Central memory CD8-positive, alpha-beta T cell (primary cell): ENCODE measurements around the gene CTNNA3.
"Not testable (repeated sequence)": the region's sequence is repeated elsewhere in the genome, so short reads cannot be mapped to it uniquely, and the experiment has no call there.

Experiments
- ATAC-seq: fragments of 150-1000 bp; cut with Tn5 transposase; replicated peaks from 2 replicates; pipeline ENCODE4 v1.10.0; 2022; ENCODE audit warnings: mild to moderate bottlenecking, moderate FRiP score, moderate number of reproducible peaks; ENCODE audit not compliant: poor library complexity, severe bottlenecking; ENCODE audit errors: extremely low read depth
- DNase-seq, 2 donors: peaks; one replicate each; pipeline ENCODE4 v3.0.0; 2021; ENCODE audit warnings: low spot score in 2 of 2
- H3K27ac Mint-ChIP-seq: one replicate; pipeline ENCODE4 v1.8.0; 2022; ENCODE audit warnings: low read depth, mild to moderate bottlenecking, moderate library complexity, mixed read lengths
- H3K27me3 Mint-ChIP-seq: one replicate; pipeline ENCODE4 v1.8.0; 2022; ENCODE audit warnings: mixed read lengths
- H3K36me3 Mint-ChIP-seq: one replicate; pipeline ENCODE4 v1.8.0; 2022; ENCODE audit warnings: mild to moderate bottlenecking, moderate library complexity, mixed read lengths; ENCODE audit not compliant: insufficient read depth
- H3K4me1 Mint-ChIP-seq: one replicate; pipeline ENCODE4 v1.8.0; 2022; ENCODE audit warnings: mixed read lengths
- H3K4me3 Mint-ChIP-seq: one replicate; pipeline ENCODE4 v1.8.0; 2022; ENCODE audit warnings: mild to moderate bottlenecking, moderate library complexity, mixed read lengths
- H3K9me3 Mint-ChIP-seq: one replicate; pipeline ENCODE4 v1.8.0; 2022; ENCODE audit warnings: mixed read lengths

Gene CTNNA3

DNA sequence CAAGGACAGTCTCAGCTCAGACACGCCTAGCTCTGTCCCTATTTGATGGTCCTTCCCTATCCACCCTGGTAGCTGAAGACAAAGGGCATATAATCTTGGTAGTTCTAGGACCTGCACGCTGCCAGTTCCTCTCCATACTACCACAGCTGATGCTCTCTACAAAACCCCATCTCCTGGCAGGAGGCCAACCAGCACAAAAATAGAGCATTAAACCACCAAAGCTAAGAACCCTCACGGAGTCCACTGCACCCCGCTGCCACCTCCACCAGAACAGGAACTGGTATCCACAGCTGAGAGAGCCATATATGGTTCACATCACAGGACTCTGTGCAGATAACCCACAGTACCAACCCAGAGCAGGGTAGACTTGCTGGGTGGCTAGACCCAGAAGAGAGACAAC lies 470.8 kb downstream of the CTNNA3 start:
- H3K4me3 Mint-ChIP-seq: no peak overlapping the region

GRCh38 chr10:67224553-67224952 lies 471.4 kb downstream of the CTNNA3 start:
- H3K4me1 Mint-ChIP-seq: no peaks in the 10 kb centered on the region
- H3K36me3 Mint-ChIP-seq: no peaks in the 10 kb centered on the region
- H3K4me3 Mint-ChIP-seq: no peak overlapping the region
- no peak for ATAC-seq
- peaks cover 2% of the 10 kb centered on the region for H3K27me3 Mint-ChIP-seq
- no peak overlapping the region for H3K27ac Mint-ChIP-seq
- no peak for DNase-seq
- peaks cover 30% of the 10 kb centered on the region for H3K9me3 Mint-ChIP-seq

More for the DNA sequence above, 470.8 kb downstream of the CTNNA3 start:
- no peak overlapping the region for H3K27ac Mint-ChIP-seq
- H3K4me1 Mint-ChIP-seq: no peaks in the 10 kb centered on the region
- no peak for ATAC-seq
- no peak for DNase-seq
- H3K27me3 Mint-ChIP-seq: peaks cover 9% of the 10 kb centered on the region
- H3K36me3 Mint-ChIP-seq: no peaks in the 10 kb centered on the region
- H3K9me3 Mint-ChIP-seq: peaks cover 37% of the 10 kb centered on the region

GRCh38 chr10:67222934-67223333 lies 473.1 kb downstream of the CTNNA3 start:
- Mint-ChIP-seq H3K36me3 (no peaks in the 10 kb centered on the region), H3K27me3 (no peaks in the 10 kb centered on the region), H3K4me3 (no peak overlapping the region), H3K4me1 (no peaks in the 10 kb centered on the region), H3K27ac (no peak overlapping the region), H3K9me3 (peaks cover 29% of the 10 kb centered on the region)
- no peak for DNase-seq
- no peak for ATAC-seq

DNA sequence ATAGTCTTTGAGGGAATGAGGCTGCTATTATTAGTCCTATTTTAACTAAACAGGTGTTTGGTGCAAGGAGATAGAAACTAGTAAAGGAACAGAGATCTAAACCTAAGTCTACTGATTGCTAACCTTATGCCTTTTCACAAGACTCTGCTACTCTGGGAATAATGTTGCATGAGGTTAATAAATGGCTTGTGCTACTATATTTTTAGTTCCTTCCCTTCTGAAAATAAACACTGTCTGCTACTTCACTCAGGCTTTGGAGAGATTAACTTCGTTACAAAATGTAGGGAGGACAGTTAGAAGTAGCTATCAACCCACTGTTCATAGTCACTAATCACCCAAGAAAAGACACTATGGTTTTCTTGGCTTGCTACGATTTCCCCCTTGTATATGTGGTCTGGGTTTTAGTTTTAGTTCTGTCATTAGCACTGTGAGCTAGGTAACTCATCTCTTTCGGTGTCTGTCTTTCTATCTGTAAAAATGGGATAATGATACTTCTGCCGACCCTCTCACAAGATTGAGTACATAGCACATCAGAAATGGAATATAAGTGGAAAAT lies 474.0 kb downstream of the CTNNA3 start:
- H3K4me3 Mint-ChIP-seq: no peak overlapping the region
- H3K9me3 Mint-ChIP-seq: peaks cover 25% of the 10 kb centered on the region
- no peaks in the 10 kb centered on the region for H3K27me3 Mint-ChIP-seq
- no peak overlapping the region for H3K27ac Mint-ChIP-seq
- ATAC-seq (no peak), DNase-seq (no peak)
- H3K4me1 Mint-ChIP-seq: no peaks in the 10 kb centered on the region
- no peaks in the 10 kb centered on the region for H3K36me3 Mint-ChIP-seq

DNA sequence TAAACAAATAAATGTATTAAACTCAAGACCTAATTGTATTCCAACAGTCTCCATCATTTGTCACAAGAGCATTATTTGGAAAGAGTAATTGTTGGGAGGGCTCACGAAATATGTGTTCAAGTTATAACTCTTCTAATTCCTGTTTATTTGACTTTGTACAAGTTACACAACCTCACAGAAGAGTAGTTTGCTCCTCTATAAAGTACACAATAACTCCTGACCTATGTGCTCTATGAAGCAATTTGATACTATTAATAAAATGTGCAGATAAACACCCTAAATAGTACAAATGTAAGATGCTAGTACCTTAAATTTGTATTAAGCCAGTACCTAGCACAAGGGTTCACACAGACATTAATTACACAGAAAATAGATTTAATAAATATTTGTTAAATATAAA lies 484.3 kb downstream of the CTNNA3 start:
- no peak for ATAC-seq

DNA sequence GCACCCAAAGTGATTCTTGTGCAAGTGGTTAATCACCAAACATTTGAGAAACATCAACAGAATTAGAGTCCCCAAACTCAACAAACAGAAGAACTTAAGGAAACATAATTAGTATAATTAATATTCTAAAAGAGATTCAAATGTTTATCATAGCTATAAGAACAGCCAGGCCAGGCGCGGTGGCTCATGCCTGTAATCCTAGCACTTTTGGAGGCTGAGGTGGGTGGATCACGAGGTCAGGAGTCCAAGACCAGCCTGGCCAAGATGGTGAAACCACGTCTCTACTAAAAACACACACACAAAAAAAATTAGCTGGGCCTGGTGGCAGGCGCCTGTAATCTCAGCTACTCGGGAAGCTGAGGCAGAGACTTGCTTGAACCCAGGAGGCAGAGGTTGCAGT lies 488.1 kb downstream of the CTNNA3 start:
- H3K27me3 Mint-ChIP-seq, H3K4me1 Mint-ChIP-seq: not testable (repeated sequence)

More for the DNA sequence above, 484.3 kb downstream of the CTNNA3 start:
- Mint-ChIP-seq H3K4me3 (no peak overlapping the region), H3K4me1 (no peaks in the 10 kb centered on the region), H3K27me3 (no peaks in the 10 kb centered on the region), H3K9me3 (peaks cover 5% of the 10 kb centered on the region), H3K36me3 (no peaks in the 10 kb centered on the region), H3K27ac (no peak overlapping the region)
- no peak for DNase-seq

GRCh38 chr10:67200913-67201564 lies 495.0 kb downstream of the CTNNA3 start:
- Mint-ChIP-seq H3K36me3 (no peaks in the 10 kb centered on the region), H3K27ac (no peak overlapping the region), H3K4me1 (no peaks in the 10 kb centered on the region), H3K4me3 (no peak overlapping the region), H3K9me3 (peaks cover 16% of the 10 kb centered on the region), H3K27me3 (no peaks in the 10 kb centered on the region)
- ATAC-seq: no peak
- DNase-seq: no peak

More for the DNA sequence above, 488.1 kb downstream of the CTNNA3 start:
- not testable (repeated sequence) for H3K27ac Mint-ChIP-seq, H3K36me3 Mint-ChIP-seq, H3K4me3 Mint-ChIP-seq, DNase-seq, ATAC-seq
- peaks cover 20% of the 10 kb centered on the region for H3K9me3 Mint-ChIP-seq

- Mint-ChIP-seq H3K4me1 (no peaks in the 10 kb centered on the region), H3K36me3 (no peaks in the 10 kb centered on the region), H3K9me3 (no peaks in the 10 kb centered on the region), H3K27ac (no peak overlapping the region), H3K27me3 (no peaks in the 10 kb centered on the region), H3K4me3 (no peak overlapping the region)
- DNase-seq: no peak
- ATAC-seq: no peak
These were observed 520.6 kb downstream of the CTNNA3 start for GRCh38 chr10:67175354-67175753.

GRCh38 chr10:67173787-67174186 lies 522.2 kb downstream of the CTNNA3 start:
- ATAC-seq (no peak), DNase-seq (no peak)
- Mint-ChIP-seq H3K27me3 (no peaks in the 10 kb centered on the region), H3K27ac (no peak overlapping the region), H3K4me3 (no peak overlapping the region), H3K4me1 (no peaks in the 10 kb centered on the region), H3K9me3 (peaks cover 3% of the 10 kb centered on the region), H3K36me3 (no peaks in the 10 kb centered on the region)

GRCh38 chr10:67171970-67172369 lies 524.0 kb downstream of the CTNNA3 start:
- DNase-seq (no peak), ATAC-seq (no peak)
- H3K36me3 Mint-ChIP-seq: no peaks in the 10 kb centered on the region
- no peaks in the 10 kb centered on the region for H3K4me1 Mint-ChIP-seq
- no peak overlapping the region for H3K4me3 Mint-ChIP-seq
- H3K9me3 Mint-ChIP-seq: peaks cover 11% of the 10 kb centered on the region
- no peaks in the 10 kb centered on the region for H3K27me3 Mint-ChIP-seq
- no peak overlapping the region for H3K27ac Mint-ChIP-seq

- Mint-ChIP-seq H3K36me3 (no peaks in the 10 kb centered on the region), H3K4me3 (no peak overlapping the region)
- no peak for ATAC-seq
These were observed 539.8 kb downstream of the CTNNA3 start for GRCh38 chr10:67156239-67156638.

DNA sequence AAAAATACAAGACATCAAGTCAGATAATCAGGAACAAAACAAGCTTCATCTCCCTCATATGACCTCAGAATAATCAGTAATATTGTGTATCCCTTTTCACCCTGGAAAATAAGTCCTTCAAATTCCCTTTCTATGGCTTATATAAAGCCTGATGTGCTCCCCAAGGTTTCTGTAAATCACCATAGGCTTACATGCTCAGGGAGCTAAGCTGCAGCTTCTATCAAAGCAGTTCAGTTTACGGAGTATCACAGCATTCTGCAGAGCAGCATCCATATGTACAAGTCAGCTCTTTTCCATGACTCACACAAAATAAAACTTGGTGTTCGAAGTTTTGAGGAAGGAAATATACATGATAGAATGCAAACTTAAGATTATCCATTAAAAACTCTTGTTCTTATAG lies 544.5 kb downstream of the CTNNA3 start:
- Mint-ChIP-seq H3K4me1 (no peaks in the 10 kb centered on the region), H3K36me3 (no peaks in the 10 kb centered on the region), H3K27ac (no peak overlapping the region), H3K9me3 (peaks cover 17% of the 10 kb centered on the region), H3K27me3 (no peaks in the 10 kb centered on the region), H3K4me3 (no peak overlapping the region)
- no peak for ATAC-seq
- no peak for DNase-seq

More at GRCh38 chr10:67156239-67156638, 539.8 kb downstream of the CTNNA3 start:
- no peak for DNase-seq
- H3K27ac Mint-ChIP-seq: no peak overlapping the region
- no peaks in the 10 kb centered on the region for H3K27me3 Mint-ChIP-seq
- H3K4me1 Mint-ChIP-seq: no peaks in the 10 kb centered on the region
- H3K9me3 Mint-ChIP-seq: peaks cover 23% of the 10 kb centered on the region

GRCh38 chr10:67144530-67144929 lies 551.5 kb downstream of the CTNNA3 start:
- H3K4me3 Mint-ChIP-seq: no peak overlapping the region
- DNase-seq (no peak), ATAC-seq (no peak)
- no peaks in the 10 kb centered on the region for H3K9me3 Mint-ChIP-seq
- H3K27ac Mint-ChIP-seq: no peak overlapping the region
- H3K4me1 Mint-ChIP-seq: no peaks in the 10 kb centered on the region
- no peaks in the 10 kb centered on the region for H3K27me3 Mint-ChIP-seq
- H3K36me3 Mint-ChIP-seq: no peaks in the 10 kb centered on the region
